ENCODE results near the gene SLC35F3. TPM values are rescaled to one million over a fixed set of nuclear protein-coding genes. Genes with fewer than 3 reads are reported as not detected.

The SLC35F3 gene
- total RNA-seq, 4 donors from 2014 or later: 1.7 TPM; not detected in 3

DNA sequence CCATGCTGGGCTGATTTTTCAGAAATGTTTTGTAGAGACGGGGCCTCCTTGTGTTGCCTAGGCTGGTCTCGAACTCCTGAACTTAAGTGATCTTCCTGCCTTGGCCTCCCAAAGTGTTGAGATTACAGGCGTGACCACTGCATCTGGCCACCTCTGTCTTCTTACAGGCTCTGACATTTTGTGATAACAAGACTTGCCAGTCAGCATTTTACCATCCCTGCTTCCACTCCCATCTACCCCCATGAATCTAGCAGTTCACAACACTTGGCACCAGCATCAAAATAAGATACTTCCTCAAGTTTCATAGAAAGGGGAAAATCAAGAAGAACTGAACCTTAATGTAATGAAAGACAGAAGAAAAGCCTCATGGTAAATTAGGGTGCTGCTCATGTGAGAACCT, 32.4 kb downstream of the SLC35F3 start:
- H3K27ac ChIP-seq: no peak overlapping the region
- no peak for TF ChIP-seq POLR2A (IDR thresholded peaks at IDR 0.05)
- TF ChIP-seq, protein P1, sequence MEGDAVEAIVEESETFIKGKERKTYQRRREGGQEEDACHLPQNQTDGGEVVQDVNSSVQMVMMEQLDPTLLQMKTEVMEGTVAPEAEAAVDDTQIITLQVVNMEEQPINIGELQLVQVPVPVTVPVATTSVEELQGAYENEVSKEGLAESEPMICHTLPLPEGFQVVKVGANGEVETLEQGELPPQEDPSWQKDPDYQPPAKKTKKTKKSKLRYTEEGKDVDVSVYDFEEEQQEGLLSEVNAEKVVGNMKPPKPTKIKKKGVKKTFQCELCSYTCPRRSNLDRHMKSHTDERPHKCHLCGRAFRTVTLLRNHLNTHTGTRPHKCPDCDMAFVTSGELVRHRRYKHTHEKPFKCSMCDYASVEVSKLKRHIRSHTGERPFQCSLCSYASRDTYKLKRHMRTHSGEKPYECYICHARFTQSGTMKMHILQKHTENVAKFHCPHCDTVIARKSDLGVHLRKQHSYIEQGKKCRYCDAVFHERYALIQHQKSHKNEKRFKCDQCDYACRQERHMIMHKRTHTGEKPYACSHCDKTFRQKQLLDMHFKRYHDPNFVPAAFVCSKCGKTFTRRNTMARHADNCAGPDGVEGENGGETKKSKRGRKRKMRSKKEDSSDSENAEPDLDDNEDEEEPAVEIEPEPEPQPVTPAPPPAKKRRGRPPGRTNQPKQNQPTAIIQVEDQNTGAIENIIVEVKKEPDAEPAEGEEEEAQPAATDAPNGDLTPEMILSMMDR (IDR thresholded peaks at IDR 0.05): no peak
- no peak overlapping the region for H3K4me3 ChIP-seq
- H3K4me1 ChIP-seq: no peaks in the 10 kb centered on the region
- no peaks in the 10 kb centered on the region for H3K27me3 ChIP-seq
- DNase-seq: no peak
- H3K36me3 ChIP-seq: no peaks in the 10 kb centered on the region
- H3K9me3 ChIP-seq: no peaks in the 10 kb centered on the region

DNA sequence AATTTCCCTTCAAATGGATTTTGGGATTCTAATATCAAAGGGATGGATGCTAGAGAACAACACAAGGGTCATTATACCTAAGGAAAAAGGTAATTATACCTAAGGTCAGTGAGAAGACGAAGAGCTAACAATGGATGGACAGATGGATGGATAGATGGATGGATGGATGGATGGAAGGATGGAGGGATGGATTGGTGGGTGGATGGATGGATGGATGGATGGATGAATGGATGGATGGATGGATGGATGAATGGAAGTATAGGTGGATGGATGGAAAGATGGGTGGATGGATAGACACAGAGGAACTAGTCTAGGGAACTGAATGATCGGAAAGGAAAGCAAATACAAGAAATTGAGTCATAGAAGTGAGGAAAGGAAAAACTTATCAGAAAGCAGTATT, 34.0 kb downstream of the SLC35F3 start:
- H3K4me3 ChIP-seq: no peak overlapping the region
- H3K36me3 ChIP-seq: no peaks in the 10 kb centered on the region
- no peak overlapping the region for H3K27ac ChIP-seq
- DNase-seq: no peak
- H3K27me3 ChIP-seq: no peaks in the 10 kb centered on the region
- TF ChIP-seq POLR2A (IDR thresholded peaks at IDR 0.05): no peak
- TF ChIP-seq, protein P1 (IDR thresholded peaks at IDR 0.05): no peak
- H3K4me1 ChIP-seq: no peaks in the 10 kb centered on the region
- no peaks in the 10 kb centered on the region for H3K9me3 ChIP-seq

DNA sequence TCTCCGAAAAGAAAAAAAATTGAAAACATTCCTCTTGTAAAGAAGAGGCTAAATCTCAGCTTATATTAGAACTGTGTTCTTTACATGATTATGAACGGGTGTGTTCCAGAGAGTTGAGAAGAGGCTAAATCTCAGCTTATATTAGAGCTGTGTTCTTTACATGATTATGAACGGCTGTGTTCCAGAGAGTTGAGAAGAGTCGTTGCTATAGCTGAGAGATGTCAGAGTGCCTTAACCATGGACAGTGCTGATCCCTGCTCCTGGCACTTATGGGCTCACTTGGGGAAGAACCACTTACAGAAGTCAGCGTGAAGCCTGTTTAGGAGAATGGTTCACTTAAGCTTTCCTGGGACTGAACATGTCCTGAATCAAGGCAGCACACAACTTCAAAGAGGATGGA, 35.0 kb downstream of the SLC35F3 start:
- Histone ChIP-seq H3K4me3 (no peak overlapping the region), H3K36me3 (no peaks in the 10 kb centered on the region), H3K27me3 (no peaks in the 10 kb centered on the region), H3K9me3 (no peaks in the 10 kb centered on the region), H3K27ac (no peak overlapping the region), H3K4me1 (no peaks in the 10 kb centered on the region)
- DNase-seq: no peak
- TF ChIP-seq, protein P1 (IDR thresholded peaks at IDR 0.05): no peak
- TF ChIP-seq POLR2A (IDR thresholded peaks at IDR 0.05): no peak

DNA sequence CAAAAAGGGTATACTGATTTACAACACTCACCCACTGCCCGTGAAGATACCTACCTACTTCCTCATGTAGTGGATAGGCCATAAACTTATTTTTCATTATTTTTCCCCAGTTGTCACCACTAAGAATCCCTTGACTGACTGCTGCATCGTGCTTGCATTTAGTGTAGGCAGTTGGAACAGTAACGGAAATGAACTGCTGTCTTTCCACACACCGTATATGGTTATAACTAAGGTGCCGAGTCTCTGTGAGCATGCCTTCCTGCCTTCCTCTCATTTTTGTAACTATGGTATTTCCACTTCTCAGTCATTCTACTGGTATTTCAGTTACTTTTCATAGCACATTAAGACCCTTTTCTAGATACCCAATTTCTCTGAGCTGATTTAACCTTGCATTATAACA, 36.4 kb downstream of the SLC35F3 start:
- H3K4me1 ChIP-seq: no peaks in the 10 kb centered on the region
- H3K4me3 ChIP-seq: no peak overlapping the region

DNA sequence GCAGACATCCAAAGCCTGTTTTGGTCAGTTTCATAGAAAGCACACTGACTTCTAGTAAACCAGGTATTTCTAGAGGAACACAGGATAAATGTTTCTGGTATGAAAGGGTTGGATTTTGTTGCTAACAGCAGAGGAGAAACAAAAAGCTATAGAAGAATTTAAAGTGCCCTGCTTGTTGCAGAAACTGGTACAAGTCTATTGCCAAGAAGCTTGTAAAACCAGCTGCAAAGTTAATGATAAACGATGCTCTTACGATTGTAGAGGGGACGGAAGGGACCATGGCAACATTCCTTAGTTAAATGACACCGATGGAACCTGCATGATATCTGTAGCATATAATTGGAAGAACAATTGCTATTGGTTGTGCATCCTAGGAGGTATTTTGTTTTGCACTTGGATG, 40.1 kb downstream of the SLC35F3 start:
- Histone ChIP-seq H3K4me1 (no peaks in the 10 kb centered on the region), H3K27me3 (no peaks in the 10 kb centered on the region), H3K9me3 (no peaks in the 10 kb centered on the region), H3K4me3 (no peak overlapping the region), H3K27ac (no peak overlapping the region), H3K36me3 (no peaks in the 10 kb centered on the region)
- DNase-seq: no peak
- TF ChIP-seq, protein P1 (IDR thresholded peaks at IDR 0.05): no peak
- no peak for TF ChIP-seq POLR2A (IDR thresholded peaks at IDR 0.05)

More for the DNA sequence above, 36.4 kb downstream of the SLC35F3 start:
- Histone ChIP-seq H3K9me3 (no peaks in the 10 kb centered on the region), H3K36me3 (no peaks in the 10 kb centered on the region), H3K27me3 (no peaks in the 10 kb centered on the region), H3K27ac (no peak overlapping the region)
- TF ChIP-seq POLR2A (IDR thresholded peaks at IDR 0.05): no peak
- TF ChIP-seq, protein P1 (IDR thresholded peaks at IDR 0.05): no peak
- no peak for DNase-seq

DNA sequence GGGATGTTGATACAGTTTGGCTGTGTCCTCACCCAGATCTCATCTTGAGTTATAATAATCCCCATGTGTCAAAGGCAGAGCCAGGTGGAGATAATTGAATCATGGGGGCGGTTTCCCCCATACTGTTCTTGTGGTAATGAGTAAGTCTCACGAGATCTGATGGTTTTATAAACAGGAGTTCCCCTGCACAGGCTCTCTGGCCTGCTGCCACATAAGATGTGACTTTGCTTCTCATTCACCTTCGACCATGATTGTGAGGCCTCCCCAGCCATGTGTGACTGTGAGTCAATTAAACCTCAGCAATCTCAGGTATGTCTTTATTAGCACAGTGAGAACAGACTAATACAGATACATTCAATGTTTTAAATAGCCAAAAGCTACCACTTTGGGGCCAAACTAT, 41.1 kb downstream of the SLC35F3 start:
- no peak for TF ChIP-seq POLR2A (IDR thresholded peaks at IDR 0.05)
- TF ChIP-seq, protein P1 (IDR thresholded peaks at IDR 0.05): no peak
- Histone ChIP-seq H3K27me3 (no peaks in the 10 kb centered on the region), H3K4me3 (no peak overlapping the region), H3K9me3 (no peaks in the 10 kb centered on the region), H3K4me1 (no peaks in the 10 kb centered on the region), H3K27ac (no peak overlapping the region), H3K36me3 (no peaks in the 10 kb centered on the region)
- DNase-seq: no peak

Measured in Peyer's patch (tissue), 4 donors.